ENCODE measurements around the gene MYO5B.
"Not testable (repeated sequence)": the region's sequence is repeated elsewhere in the genome, so short reads cannot be mapped to it uniquely, and the experiment has no call there.

Gene MYO5B

DNA sequence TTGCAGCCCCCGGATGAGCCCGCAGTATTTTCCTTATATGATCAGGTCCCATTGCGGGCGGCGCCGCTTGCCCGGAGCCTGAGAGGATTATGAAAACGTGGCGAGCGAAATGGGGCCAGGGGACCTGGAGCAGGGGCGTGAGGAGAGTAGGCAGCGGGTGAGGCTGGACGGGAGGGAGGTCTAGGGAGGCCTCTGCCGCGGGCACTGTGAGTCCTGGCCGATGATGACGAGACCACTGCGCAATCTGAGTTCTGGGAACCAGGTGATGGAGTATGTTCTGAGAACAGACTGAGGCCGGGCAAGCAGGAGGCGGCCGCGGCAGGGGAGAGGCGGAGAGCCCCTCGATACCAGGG, 380.8 kb downstream of the MYO5B start:
- peak; percentile 15 for DNase-seq

DNA sequence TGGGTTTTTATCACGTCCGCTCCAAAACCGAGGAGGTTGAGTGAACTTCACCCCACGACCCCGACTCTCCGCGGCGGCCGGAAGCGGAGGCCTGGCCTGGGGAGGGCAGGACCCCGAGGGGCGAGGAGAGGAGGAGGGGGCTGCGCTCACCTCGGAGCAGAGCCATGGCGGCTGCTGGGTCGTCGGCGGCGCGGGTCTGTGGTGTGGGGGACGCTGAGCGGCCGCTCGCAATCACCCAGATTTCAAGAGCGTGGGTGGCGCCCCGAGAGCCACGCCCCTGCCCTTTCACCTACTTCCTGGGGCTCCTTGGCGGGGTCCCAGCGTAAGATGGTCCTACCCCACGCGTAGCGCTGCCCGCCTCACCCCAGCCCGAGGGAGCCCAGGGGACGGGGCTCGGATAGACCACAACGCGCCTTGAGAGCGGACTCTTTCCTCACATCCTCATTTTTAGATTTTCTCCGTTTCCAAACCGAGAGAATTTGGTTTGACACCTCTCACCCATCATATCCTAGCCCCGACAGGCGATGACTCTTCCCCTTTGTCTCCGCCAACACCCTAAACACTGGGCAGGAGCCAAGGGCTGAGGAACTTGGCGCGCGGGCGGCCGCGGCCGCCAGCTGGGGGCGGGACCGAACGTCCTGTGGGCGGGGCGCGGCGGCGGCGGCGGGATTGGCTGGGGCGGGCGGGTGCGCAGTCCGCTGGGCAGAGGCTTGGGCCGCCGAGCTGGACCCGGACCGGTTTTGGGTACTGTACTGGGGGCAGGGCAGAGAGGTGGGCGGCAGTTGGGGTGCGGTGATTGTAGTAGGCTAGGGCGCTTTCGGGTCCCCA, 381.4 kb downstream of the MYO5B start, which contains the start of gene ACAA2:
ACAA2 (minus strand) TSS at position 215 of the 828 bp plus-strand sequence; CDS start at position 166, 49 bp downstream.
- peak; percentile 74 for DNase-seq

DNA sequence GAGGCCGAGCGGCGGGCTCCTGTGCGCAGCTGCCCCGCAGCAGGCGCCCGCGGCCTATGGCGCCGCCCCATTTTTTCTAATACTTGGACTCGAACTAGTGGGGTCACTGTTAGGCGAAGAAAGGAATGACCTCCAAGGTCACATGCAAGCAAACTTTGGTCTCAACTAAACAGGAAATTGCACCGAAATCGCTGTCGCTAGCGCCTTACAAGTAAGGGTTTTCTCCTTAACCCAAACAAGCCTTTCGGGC, 382.0 kb downstream of the MYO5B start:
- DNase-seq = no peak

DNA sequence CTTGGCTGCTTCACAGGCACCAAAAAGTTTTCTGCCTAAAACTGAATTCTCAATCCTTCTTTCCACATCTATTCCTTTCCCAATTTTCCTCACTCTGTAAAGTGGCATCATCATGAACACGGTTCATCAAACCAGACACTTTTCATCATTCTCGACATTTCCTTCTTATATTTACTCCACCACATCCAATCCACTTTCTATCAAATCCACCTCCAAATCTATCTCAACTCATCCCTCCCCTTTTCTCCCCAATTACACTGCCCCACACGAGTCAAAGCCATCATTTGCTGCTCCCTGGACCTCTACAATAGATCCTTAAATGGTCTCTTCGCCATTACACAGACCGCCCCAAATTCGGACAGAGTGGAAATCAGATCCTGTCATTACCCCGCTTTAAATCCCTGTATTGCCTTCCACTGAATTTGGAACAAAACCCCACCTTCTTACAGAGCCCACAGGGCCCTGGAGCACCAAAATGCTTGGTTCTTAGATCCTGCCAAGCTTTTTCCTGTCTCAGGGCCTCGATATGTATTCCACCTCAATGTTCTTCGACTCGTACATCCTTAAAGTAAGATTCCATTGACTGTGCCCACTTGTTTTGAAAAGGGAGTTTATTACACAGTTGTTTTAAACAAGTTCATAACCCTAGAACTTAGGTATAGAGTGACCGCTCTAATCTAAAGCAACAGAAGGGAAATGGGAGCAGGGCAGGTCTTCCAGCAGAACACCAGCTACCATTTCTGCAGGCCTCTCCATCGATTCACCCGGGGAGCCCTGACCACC, 382.5 kb downstream of the MYO5B start:
- DNase-seq = no peak

- DNase-seq = no peak
Measured at GRCh38 chr18:49811151-49811938, 383.6 kb downstream of the MYO5B start.

DNA sequence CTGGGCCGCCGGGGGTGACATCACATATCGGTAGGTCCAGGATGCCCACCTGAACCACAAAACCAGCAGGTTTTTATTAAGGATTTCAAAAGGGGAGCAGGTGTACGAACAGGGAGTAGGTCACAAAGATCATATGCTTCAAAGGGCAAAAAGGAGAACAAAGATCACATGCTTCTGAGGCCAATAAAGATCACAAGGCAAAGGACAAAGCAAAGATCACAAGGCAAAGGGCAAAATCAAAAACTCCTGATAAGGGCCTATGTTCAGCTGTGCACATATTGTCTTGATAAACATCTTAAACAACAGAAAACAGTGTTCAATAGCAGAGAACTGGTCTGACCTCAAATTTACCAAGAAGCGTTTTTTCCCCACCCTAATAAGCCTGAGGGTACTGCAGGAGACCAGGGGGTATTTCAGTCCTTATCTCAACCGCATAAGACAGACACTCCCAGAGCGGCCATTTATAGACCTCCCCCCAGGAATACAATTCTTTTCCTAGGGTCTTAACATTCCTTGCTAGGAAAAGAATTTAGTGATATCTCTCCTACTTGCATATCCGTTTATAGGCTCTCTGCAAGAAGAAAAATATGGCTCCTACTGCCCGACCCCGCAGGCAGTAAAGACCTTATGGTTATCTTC, 386.3 kb downstream of the MYO5B start:
- DNase-seq = not testable (repeated sequence)

- DNase-seq = no peak
Measured at GRCh38 chr18:49804096-49804495, 390.9 kb downstream of the MYO5B start.

DNA sequence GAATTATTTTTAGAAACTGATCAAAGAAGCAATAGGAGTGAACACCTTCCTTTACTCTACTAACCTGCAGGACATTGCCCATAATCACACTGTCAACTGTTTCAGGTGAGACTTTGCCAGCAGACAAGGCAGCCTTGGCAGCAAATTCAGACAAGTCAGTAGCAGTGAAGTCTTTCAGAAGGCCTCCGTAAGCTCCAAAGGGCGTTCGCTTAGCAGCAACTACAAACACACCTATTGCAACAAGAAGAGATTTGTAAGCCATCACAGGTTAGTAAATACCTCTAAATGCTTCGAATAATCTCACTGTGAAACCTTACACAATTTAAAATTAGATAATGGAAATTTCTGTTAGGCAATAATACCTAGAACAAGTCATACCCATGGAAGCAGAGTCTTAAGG, 392.3 kb downstream of the MYO5B start:
- DNase-seq = no peak

- not testable (repeated sequence) for DNase-seq
Measured at GRCh38 chr18:49800491-49800890, 394.5 kb downstream of the MYO5B start.

- not testable (repeated sequence) for DNase-seq
Measured at GRCh38 chr18:49799806-49800205, 395.1 kb downstream of the MYO5B start.

DNA sequence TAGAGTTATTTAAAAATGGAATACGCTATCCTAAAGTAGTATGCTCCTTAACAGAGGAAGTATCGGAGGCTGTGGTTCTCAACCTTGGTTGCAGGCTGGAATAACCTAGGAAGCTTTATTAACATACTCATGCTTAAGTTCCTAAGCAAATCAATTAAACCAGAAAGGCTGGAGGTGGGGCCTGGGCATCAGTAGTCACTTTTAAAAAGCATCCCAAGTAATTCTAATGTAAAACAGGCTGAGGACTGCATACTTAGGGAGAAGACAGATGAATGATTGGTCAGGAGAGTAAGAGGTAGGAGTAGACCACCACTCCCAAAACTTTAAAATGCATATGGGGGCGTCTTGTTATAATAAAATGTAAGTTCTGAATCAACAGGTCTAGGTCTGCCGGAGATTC, 396.9 kb downstream of the MYO5B start:
- no peak for DNase-seq

GRCh38 chr18:49795612-49796552, 399.1 kb downstream of the MYO5B start:
- DNase-seq = no peak

- no peak for DNase-seq
Measured at GRCh38 chr18:49794743-49795142, 400.2 kb downstream of the MYO5B start.

- DNase-seq = not testable (repeated sequence)
Measured at GRCh38 chr18:49789560-49790134, 405.3 kb downstream of the MYO5B start.

- DNase-seq = no peak
Measured at GRCh38 chr18:49788327-49788898, 406.5 kb downstream of the MYO5B start.

GRCh38 chr18:49786019-49786720, 408.8 kb downstream of the MYO5B start:
- DNase-seq = no peak

DNA sequence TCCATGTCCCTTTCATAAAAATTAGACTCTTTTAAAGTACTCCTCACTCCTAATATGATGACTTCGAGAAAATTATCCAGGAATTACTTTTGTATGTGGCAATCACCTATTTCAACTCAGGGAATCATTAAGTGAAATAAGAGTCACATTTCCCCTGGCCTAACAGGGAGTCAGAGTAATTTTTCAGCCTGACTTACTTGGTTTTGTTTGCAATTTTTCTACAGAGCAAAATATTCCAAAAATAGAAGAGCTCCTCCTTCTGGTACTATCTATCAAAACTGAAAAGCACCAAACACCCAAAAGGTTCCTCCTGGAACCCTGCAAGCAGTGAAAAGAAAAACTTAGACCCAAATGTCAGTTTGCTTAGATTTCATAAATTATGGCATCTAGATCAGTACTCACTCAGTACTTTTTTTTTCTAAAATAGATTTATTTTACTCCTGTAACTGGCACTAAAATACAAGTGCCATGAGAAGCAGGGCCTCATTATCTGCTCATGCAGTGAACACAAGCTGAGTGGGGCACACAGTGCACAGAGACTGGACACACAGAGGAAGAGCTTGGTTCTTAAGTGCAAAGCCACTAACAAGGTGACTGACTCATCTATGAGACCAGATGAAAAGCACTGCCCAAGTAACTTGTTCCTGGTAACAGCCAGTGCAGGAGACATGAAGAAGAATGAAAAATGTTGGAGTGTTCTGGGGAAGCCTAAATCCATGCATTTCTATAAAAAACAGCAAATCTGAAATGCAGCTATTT, 410.3 kb downstream of the MYO5B start:
- DNase-seq = no peak

DNA sequence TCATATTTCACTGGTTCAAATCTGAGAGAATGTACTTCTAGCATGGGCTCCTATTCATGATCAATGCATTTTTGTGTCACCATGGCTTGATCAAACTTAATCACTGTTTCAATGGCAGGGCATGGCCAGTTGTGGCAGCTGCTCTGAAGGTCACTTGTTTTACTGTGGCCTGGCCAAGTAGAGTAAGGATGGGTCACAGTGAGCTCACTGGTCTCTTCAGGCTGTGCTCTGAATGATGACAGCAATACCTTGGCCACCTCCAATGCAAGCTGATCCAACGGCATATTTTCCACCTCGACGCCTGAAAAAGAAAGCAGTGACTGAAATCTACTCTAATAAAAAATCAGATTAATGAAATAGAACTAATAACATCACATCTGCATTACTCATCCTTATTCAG, 411.3 kb downstream of the MYO5B start:
- not testable (repeated sequence) for DNase-seq

GRCh38 chr18:49778826-49779465, 416.0 kb downstream of the MYO5B start:
- peak; percentile 63 for DNase-seq

Data from NCI-H2107 (cell line).